ENCODE data around the gene THADA. TPM values are rescaled to one million over a fixed set of nuclear protein-coding genes. Genes with fewer than 3 reads are reported as not detected.
A peak's percentile ranks its signal among the peaks of the same experiment; 100 is the strongest.
"Not testable (repeated sequence)": the region's sequence is repeated elsewhere in the genome, so short reads cannot be mapped to it uniquely, and the experiment has no call there.

Gene THADA
- total RNA-seq, 1 donor from 2014 or later: 41.2 TPM

DNA sequence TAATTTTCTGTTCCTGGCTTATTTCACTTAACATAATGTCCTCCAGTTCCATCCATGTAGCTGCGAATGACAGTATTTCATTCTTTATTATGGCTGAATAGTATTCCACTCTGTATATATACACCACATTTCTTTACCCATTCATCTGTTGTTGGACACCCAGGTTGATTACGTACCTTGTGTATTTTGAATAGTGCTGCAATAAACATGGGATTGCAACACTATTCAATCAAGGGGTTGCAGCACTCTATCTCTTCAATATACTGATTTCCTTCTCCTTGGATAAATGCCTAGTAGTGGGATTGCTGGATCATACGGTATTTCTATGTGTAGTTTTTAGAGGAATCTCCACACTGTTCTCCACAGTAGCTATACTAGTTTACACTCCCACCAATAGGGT, 61.3 kb downstream of the THADA start:
- H3K36me3 ChIP-seq: no peaks in the 10 kb centered on the region
- no peaks in the 10 kb centered on the region for H3K27me3 ChIP-seq (ENCODE audit: low read depth)
- intact Hi-C loops (cut with DNase I): no loop called here
- no peak overlapping the region for H3K27ac ChIP-seq
- no peaks in the 10 kb centered on the region for H3K9me3 ChIP-seq
- peaks cover 11% of the 10 kb centered on the region for H3K4me1 ChIP-seq
- no peak for DNase-seq
- no peak overlapping the region for H3K4me3 ChIP-seq
- ATAC-seq: no peak
- TF ChIP-seq, protein P1, sequence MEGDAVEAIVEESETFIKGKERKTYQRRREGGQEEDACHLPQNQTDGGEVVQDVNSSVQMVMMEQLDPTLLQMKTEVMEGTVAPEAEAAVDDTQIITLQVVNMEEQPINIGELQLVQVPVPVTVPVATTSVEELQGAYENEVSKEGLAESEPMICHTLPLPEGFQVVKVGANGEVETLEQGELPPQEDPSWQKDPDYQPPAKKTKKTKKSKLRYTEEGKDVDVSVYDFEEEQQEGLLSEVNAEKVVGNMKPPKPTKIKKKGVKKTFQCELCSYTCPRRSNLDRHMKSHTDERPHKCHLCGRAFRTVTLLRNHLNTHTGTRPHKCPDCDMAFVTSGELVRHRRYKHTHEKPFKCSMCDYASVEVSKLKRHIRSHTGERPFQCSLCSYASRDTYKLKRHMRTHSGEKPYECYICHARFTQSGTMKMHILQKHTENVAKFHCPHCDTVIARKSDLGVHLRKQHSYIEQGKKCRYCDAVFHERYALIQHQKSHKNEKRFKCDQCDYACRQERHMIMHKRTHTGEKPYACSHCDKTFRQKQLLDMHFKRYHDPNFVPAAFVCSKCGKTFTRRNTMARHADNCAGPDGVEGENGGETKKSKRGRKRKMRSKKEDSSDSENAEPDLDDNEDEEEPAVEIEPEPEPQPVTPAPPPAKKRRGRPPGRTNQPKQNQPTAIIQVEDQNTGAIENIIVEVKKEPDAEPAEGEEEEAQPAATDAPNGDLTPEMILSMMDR (IDR thresholded peaks at IDR 0.05): no peak

DNA sequence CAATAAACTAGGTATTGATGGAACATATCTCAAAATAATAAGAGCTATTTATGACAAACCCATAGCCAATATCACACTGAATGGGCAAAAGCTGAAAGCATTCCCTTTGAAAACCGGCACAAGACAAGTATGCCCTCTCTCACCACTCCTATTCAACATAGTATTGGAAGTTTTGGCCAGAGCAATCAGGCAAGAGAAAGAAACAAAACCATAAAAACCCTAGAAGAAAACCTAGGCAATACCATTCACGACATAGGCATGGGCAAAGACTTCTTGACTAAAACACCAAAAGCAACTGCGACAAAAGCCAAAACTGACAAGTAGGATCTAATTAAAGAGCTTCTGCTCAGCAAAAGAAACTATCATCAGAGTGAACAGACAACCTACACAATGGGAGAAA, 63.3 kb downstream of the THADA start:
- H3K27me3 ChIP-seq (ENCODE audit: low read depth); intact Hi-C loops (cut with DNase I); DNase-seq; H3K9me3 ChIP-seq; H3K36me3 ChIP-seq; ATAC-seq; H3K27ac ChIP-seq; H3K4me3 ChIP-seq: not testable (repeated sequence)
- peaks cover 11% of the 10 kb centered on the region for H3K4me1 ChIP-seq

DNA sequence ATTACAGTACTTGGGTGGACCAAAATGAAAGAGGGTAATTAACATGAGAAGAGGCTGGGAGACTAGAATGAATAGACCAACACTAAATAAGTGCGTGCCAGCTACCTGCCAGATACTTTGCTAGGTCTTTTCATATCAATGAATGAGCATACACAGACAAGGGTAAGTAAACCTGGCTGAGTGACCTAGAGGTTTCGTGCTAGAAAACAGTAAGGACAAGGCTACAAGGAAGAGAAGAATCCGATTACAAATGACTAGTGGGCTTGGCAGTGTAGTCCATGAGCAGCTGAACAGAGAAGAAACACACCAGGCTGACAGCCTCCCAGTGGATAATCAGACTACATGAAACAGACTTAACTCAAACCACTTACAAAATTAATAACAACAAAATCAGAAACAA, 64.6 kb downstream of the THADA start:
- peaks cover 11% of the 10 kb centered on the region for H3K4me1 ChIP-seq
- DNase-seq: no peak
- H3K36me3 ChIP-seq: no peaks in the 10 kb centered on the region
- H3K4me3 ChIP-seq: no peak overlapping the region
- ATAC-seq: no peak
- H3K9me3 ChIP-seq: no peaks in the 10 kb centered on the region
- TF ChIP-seq, protein P1 (IDR thresholded peaks at IDR 0.05): no peak
- no peak overlapping the region for H3K27ac ChIP-seq
- intact Hi-C loops (cut with DNase I): no loop called here
- H3K27me3 ChIP-seq (ENCODE audit: low read depth): no peaks in the 10 kb centered on the region

DNA sequence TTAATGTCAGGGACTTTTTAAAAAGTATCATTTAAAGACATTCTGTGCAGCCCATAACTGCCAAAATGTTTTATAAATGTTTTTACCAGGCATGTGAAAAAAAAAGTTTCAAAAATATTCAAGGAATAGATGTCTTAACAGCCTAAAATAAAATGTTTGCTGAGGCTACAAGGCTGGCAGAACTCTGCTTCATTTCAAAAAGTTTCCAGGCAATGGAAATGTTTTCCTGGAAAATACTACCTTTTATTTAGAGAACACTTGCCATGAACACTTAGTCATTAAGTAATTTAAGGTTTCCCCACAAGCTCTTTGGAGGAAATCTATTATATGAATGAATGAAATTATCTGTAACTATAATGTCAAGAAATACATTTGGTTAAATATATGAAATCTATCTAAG, 68.8 kb downstream of the THADA start:
- H3K4me3 ChIP-seq: no peak overlapping the region
- intact Hi-C loops (cut with DNase I): no loop called here
- peaks cover 14% of the 10 kb centered on the region for H3K4me1 ChIP-seq
- TF ChIP-seq, protein P1 (IDR thresholded peaks at IDR 0.05): no peak
- H3K36me3 ChIP-seq: no peaks in the 10 kb centered on the region
- H3K27ac ChIP-seq: no peak overlapping the region
- DNase-seq: no peak
- peak in 1 of 2 donors; percentile 81 for ATAC-seq
- peaks cover 5% of the 10 kb centered on the region for H3K9me3 ChIP-seq
- no peaks in the 10 kb centered on the region for H3K27me3 ChIP-seq (ENCODE audit: low read depth)

DNA sequence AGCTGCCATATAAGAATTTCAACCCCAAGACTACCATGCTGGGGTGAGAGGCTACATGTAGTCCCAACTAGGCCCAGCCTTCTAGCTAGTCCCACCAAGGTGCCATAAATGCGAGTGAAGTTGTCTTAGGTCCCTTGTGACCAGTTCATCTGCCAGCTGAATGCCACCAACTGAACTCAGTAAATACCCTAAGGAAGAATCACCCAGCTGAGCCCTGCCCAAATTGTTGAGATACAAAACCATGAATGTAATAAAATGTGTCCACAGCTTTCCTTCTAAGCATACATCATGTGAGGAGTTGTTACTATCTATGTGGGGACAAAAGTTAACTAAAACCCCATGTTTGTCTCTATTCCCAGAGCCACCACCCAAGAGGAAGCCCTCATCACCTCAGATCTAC, 70.3 kb downstream of the THADA start:
- Histone ChIP-seq H3K9me3 (peaks cover 5% of the 10 kb centered on the region), H3K27me3 (ENCODE audit: low read depth) (no peaks in the 10 kb centered on the region), H3K36me3 (no peaks in the 10 kb centered on the region), H3K27ac (no peak overlapping the region), H3K4me3 (no peak overlapping the region), H3K4me1 (peaks cover 14% of the 10 kb centered on the region)
- TF ChIP-seq, protein P1 (IDR thresholded peaks at IDR 0.05): no peak
- DNase-seq: no peak
- no peak for ATAC-seq
- intact Hi-C loops (cut with DNase I): no loop called here

DNA sequence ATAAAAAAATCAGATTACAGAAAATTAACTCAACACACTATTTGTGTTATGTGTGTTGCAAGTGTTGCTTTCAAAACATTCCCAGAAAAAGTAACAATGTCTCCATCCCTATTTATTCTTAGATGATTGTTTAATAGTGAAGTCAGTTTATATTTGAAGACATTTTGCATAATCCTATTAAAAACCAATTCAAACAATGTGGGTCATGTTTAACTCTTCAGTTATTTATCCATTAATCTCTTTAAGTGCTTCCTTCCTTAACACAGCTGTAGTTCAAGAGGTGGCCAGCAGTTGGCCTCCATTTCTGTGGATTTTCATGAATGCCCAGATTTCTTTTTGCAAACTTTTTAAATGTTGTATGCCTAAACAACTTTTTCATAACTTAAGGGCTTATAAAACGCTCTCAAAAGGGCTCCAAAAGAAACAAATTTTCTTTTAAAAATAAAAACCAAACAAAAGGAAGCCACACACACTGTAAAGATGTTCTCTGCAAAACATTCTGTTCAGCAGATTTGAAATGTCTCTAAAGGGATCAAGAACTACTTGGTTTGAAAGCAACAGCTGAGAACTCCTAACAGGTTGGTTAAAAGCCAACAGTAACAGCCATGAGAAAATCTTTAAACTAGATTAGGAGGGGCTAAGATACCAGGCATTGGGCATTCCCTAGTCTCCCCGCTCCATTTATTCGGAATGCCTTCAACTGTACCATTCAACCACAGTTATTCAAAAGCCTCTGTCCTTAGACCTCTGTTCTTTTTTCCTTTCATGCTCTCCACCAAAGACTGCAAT, 71.5 kb downstream of the THADA start:
- TF ChIP-seq, protein P1 (IDR thresholded peaks at IDR 0.05): peak; percentile 31
- Histone ChIP-seq H3K9me3 (peaks cover 5% of the 10 kb centered on the region), H3K27me3 (ENCODE audit: low read depth) (no peaks in the 10 kb centered on the region), H3K4me1 (peaks cover 25% of the 10 kb centered on the region), H3K27ac (no peak overlapping the region), H3K4me3 (no peak overlapping the region), H3K36me3 (no peaks in the 10 kb centered on the region)
- intact Hi-C loops (cut with DNase I): no loop called here
- DNase-seq: no peak
- ATAC-seq: peak in 1 of 2 donors; percentile 26
